Left ventricle myocardium inferior (tissue), 1 donor: ENCODE results near the gene BCL6B. TPM values are rescaled to one million over a fixed set of nuclear protein-coding genes. Genes with fewer than 3 reads are reported as not detected.

ENCODE experiments used
- DNase-seq: peaks from one replicate; pipeline ENCODE4 v3.0.0-alpha.2; 2020
- H3K27ac ChIP-seq: fragments of 200-600 bp; replicated peaks from 2 replicates; pipeline ENCODE4 v1.8.0; 2021
- H3K27me3 ChIP-seq: fragments of 200-600 bp; 2 replicates; pipeline ENCODE4 v1.8.0; 2021; ENCODE audit warnings: low read depth
- H3K36me3 ChIP-seq: fragments of 200-600 bp; 2 replicates; pipeline ENCODE4 v1.8.0; 2021
- H3K4me1 ChIP-seq: fragments of 200-600 bp; 2 replicates; pipeline ENCODE4 v1.8.0; 2021
- H3K4me3 ChIP-seq: fragments of 200-600 bp; 2 replicates; pipeline ENCODE4 v1.8.0; 2021; ENCODE audit warnings: mild to moderate bottlenecking, moderate library complexity
- H3K9me3 ChIP-seq: fragments of 200-600 bp; replicated peaks from 2 replicates; pipeline ENCODE4 v1.8.0; 2021
- intact Hi-C: fragments of 100-400 bp; cut with micrococcal nuclease; formaldehyde crosslinking; loops from one replicate; pipeline ENCODE4 v1.11.0; 2022
- total RNA-seq: library from RNA; stranded (reverse); fragmentation: NEBNext Ultra II Directional; extraction: Animal tissue kit (Norgen Biotek cat#: 25700); gene quantifications from one replicate; pipeline ENCODE4 v1.2.1, GENCODE V29; 2021
- TF ChIP-seq, protein P1 (sequence below): fragments of 200-600 bp; IDR thresholded peaks from 2 replicates; pipeline ENCODE4 v1.8.0; 2021; ENCODE audit warnings: antibody characterized with exemption, mild to moderate bottlenecking, borderline replicate concordance
- donor health status: DM: no; HTN: yes; CAD: no; lungs with severe emphysema.

BCL6B gene
- total RNA-seq, 1 donor from 2014 or later, result 13.7 TPM

DNA sequence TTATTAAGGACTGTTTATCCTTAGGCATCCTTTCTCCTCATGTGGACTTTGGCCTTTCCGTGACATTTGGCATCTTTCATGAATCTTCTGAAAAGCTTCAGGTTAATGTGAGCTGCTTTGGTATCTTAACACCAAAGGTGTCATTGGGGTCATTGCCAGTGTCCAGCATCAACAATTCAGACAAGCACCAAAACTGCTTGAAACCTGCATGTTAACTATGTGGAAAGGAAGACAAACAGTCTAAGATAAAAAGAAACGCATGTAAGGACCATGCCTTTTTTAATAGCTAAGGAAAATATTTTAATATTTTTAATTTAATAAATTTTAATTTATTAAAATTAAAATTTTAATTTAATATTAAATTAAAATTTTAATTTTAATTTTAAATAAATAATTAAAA, 19.1 kb upstream of the BCL6B start:
- DNase-seq, result no peak
- H3K36me3 ChIP-seq, result peaks cover 55% of the 10 kb centered on the region
- intact Hi-C loops, result loop anchor here (5.0 kb wide), 1 partner anchor 91 kb away; no protein-coding TSS in a partner anchor
- H3K4me1 ChIP-seq, result no peaks in the 10 kb centered on the region
- no peaks in the 10 kb centered on the region for H3K9me3 ChIP-seq
- H3K4me3 ChIP-seq, result no peak overlapping the region
- H3K27ac ChIP-seq, result no peak overlapping the region
- H3K27me3 ChIP-seq, result no peaks in the 10 kb centered on the region
- TF ChIP-seq, protein P1, sequence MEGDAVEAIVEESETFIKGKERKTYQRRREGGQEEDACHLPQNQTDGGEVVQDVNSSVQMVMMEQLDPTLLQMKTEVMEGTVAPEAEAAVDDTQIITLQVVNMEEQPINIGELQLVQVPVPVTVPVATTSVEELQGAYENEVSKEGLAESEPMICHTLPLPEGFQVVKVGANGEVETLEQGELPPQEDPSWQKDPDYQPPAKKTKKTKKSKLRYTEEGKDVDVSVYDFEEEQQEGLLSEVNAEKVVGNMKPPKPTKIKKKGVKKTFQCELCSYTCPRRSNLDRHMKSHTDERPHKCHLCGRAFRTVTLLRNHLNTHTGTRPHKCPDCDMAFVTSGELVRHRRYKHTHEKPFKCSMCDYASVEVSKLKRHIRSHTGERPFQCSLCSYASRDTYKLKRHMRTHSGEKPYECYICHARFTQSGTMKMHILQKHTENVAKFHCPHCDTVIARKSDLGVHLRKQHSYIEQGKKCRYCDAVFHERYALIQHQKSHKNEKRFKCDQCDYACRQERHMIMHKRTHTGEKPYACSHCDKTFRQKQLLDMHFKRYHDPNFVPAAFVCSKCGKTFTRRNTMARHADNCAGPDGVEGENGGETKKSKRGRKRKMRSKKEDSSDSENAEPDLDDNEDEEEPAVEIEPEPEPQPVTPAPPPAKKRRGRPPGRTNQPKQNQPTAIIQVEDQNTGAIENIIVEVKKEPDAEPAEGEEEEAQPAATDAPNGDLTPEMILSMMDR, result no peak

DNA sequence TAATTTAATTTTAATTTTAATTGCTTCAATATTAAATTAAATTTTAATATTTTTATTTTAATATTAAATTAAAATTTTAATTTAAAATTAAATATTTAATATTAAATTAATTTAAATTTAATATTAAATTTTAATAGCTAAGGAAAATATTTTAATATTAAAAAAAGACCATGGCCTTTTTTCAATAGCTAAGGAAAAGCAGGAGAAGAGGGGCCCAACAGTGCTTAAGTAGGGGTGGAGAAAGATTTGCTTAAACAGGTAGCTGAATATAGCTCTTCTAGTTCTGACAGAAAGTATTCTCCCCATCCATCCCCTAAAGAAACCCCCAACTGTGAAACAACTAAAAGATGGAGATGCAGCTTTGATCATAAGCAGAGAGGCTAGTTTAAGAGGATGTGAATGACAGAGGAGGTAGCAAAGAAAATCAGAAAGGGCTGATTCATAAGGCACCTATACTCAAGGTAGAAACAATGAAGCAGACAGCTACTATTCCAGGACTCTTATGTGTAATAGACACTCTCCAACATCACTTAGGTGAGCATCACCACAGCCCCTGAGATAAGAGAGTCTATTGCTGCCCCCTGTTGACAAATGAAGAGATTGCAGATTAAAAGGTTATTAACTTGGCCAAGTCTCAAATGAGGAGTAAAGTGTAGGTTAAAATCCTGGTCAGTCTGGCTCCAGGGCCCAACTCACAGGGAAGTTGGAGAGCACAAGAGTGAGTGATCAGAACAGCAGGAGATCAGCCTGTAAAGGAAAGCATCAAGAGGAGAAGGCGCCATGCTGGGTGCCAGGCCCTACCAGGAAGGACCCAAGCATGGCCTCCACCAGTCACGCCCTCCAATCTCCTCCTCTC, 18.2 kb upstream of the BCL6B start:
- Histone ChIP-seq H3K4me3 (no peak overlapping the region), H3K27ac (no peak overlapping the region), H3K9me3 (no peaks in the 10 kb centered on the region), H3K36me3 (peaks cover 50% of the 10 kb centered on the region), H3K4me1 (peaks cover 1% of the 10 kb centered on the region), H3K27me3 (no peaks in the 10 kb centered on the region)
- TF ChIP-seq, protein P1, result peak; percentile 79
- intact Hi-C loops, result loop anchor here (5.0 kb wide), 1 partner anchor 92 kb away; no protein-coding TSS in a partner anchor
- no peak for DNase-seq

DNA sequence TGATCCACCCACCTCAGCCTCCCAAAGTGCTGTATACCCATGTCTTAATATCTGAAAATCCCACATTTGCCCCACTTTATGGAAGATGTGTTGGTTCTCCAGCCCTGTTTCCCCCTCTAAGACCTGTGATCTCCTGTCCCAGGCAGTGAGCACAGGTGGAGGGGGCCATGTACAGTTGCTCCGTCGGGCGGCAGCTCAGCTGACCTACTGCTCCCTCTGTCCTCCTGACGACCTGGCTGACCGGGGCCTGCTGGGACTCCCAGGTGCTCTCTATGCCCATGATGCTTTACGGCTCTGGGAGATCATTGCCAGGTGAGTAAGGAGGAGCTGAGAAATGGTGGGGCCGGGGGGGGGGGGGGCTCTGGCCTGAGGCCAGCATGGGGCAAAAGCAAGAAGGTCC, 17.1 kb upstream of the BCL6B start:
- Histone ChIP-seq H3K27me3 (no peaks in the 10 kb centered on the region), H3K27ac (no peak overlapping the region), H3K9me3 (no peaks in the 10 kb centered on the region), H3K36me3 (peaks cover 43% of the 10 kb centered on the region), H3K4me3 (no peak overlapping the region), H3K4me1 (peaks cover 12% of the 10 kb centered on the region)
- intact Hi-C loops, result no loop called here
- DNase-seq, result no peak
- TF ChIP-seq, protein P1, result no peak

DNA sequence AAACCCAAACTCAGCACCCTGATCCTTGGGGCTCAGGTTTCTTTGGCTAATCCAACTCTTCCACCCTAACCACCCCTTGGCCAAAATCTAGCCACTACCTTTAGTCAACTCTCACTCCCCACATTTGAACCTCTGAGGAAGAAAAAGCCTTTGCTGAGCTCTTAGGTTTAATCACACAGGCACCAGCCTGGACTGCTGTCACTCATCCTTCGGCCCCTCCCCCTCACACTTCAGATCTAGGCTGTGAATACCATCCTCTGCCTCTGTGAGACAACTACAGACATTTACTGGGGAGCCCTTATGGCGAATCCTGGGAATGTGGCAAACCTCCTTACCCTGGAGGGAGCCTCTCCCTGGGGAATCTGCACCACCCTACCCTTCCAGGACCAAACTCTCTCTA, 15.7 kb upstream of the BCL6B start:
- Histone ChIP-seq H3K27ac (no peak overlapping the region), H3K9me3 (no peaks in the 10 kb centered on the region), H3K4me1 (peaks cover 26% of the 10 kb centered on the region), H3K27me3 (no peaks in the 10 kb centered on the region), H3K36me3 (peaks cover 28% of the 10 kb centered on the region), H3K4me3 (no peak overlapping the region)
- no peak for DNase-seq
- intact Hi-C loops, result no loop called here
- TF ChIP-seq, protein P1, result no peak

DNA sequence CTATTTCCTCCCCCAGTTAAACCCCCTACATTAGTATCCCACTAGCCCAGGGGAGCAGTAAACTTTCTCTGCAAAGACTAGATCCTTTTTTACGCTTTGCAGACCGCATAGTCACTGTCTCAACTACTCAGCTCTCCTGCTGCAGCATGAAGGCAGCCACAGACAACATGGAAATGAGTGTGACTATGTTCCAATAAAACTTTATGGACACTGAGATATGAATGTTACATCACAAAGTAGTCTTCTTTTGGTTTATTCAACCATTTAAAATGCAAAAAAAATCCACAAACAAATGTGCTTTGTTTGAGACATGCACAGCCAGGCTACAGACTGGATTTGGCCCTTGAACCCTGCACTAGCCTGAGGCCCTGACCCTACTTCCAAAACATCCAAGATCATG, 12.3 kb upstream of the BCL6B start:
- intact Hi-C loops, result no loop called here
- DNase-seq, result no peak
- TF ChIP-seq, protein P1, result no peak
- Histone ChIP-seq H3K4me1 (peaks cover 55% of the 10 kb centered on the region), H3K36me3 (peaks cover 13% of the 10 kb centered on the region), H3K9me3 (no peaks in the 10 kb centered on the region), H3K27ac (no peak overlapping the region), H3K4me3 (peak overlapping the region; percentile 83), H3K27me3 (no peaks in the 10 kb centered on the region)
